ENCODE data around the gene COL2A1.

DNA sequence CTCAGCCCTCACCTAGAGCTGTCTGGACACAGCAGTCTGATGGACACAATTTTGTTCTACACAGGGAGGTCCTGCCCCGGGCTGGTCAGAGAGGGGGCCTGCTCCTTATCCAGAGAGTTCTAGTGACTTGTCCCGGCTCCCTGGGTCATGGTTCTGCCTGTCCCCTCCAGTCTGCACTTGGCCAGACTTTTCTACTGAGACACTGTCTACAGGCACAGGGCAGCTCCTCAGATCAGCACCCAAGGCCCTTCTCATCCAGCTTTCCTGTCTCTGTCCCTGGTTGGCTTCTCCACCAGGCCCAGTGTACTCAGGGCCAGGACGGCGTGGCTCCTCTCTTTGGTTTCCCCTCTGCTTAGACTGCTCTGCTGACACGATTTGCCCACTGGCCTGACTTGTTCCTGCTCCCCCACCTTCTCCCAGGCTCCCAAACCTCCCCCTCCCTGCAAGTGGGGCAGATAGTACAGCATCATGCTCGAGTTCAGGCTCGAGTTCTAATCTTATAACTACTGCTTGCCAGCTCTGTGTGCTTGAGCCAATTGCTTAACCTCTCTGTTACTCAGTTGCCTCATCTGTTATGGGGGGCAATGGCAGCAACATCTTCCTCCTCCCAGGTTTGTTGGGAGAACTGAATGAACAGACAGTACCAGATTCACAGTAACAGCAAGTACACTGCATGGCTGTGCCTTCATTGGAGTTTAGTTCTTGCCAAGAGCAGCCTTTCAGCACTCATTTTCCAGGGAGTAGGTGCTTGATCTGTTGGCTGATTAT, 22.0 kb upstream of the COL2A1 start:
- TF ChIP-seq CTCF (IDR thresholded peaks at IDR 0.05; ENCODE audit: insufficient read depth, low read length, poor library complexity, severe bottlenecking) (no peak), EZH2phosphoT487 (conservative IDR thresholded peaks at IDR 0.05; ENCODE audit: low read length) (no peak)
